GM12864 (cell line): Measurements from ENCODE around the gene PLEKHF1.
"Not testable (repeated sequence)": the region's sequence is repeated elsewhere in the genome, so short reads cannot be mapped to it uniquely, and the experiment has no call there.

Experiments
- DNase-seq: peaks from one replicate; pipeline ENCODE4 v3.0.0-alpha.2; 2011; ENCODE audit warnings: low read depth
- H3K4me3 ChIP-seq: 2 replicates; pipeline ENCODE4 v1.5.1; 2011; ENCODE audit warnings: mild to moderate bottlenecking, low read depth, low read length, control low read depth
- TF ChIP-seq, protein P1 (sequence below): IDR thresholded peaks from 2 replicates; pipeline ENCODE4 v1.5.1; 2011; ENCODE audit warnings: low read depth, mild to moderate bottlenecking, moderate library complexity, low read length, control low read depth, inconsistent platforms; ENCODE audit errors: missing control alignments

Gene PLEKHF1

DNA sequence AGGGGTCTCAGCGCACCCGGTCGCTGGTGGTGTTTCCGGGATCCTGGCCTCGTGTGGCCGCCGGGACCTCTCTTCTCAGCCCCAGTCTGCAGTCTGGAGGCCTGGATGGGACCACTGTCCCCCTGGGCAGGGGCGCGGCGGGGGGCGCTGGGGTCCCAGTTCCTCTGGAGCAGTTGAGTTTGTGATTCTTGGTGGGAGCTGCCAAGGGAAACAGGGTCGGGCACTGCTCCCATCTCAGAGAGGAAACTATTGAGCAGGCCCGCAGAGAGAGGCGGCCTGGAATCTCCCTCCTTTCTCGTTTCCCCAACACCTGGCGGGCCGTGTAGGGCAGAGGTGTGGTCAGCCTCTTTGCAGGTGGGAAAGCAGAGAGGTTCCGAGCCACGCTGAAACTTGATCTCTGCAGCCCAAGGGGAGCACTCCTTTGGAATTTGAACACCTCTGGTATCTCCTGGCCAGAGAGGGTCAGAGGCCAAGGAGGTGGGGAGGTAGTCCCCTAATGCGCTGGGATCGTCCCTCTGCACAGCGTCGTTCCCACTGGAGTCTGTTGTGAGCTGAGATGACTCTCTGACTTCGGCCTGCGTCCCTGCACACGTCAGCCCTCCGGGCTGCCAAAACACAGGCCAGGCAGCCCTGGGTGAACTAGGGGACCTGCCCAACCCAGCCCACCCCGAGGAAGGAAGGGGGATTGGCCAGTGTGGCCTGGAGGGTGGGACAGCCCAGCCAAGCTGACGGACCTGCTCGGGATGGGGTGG lies 741 bp downstream of the PLEKHF1 start:
- peak overlapping the region; percentile 72 for H3K4me3 ChIP-seq
- no peak for DNase-seq
- TF ChIP-seq, protein P1, sequence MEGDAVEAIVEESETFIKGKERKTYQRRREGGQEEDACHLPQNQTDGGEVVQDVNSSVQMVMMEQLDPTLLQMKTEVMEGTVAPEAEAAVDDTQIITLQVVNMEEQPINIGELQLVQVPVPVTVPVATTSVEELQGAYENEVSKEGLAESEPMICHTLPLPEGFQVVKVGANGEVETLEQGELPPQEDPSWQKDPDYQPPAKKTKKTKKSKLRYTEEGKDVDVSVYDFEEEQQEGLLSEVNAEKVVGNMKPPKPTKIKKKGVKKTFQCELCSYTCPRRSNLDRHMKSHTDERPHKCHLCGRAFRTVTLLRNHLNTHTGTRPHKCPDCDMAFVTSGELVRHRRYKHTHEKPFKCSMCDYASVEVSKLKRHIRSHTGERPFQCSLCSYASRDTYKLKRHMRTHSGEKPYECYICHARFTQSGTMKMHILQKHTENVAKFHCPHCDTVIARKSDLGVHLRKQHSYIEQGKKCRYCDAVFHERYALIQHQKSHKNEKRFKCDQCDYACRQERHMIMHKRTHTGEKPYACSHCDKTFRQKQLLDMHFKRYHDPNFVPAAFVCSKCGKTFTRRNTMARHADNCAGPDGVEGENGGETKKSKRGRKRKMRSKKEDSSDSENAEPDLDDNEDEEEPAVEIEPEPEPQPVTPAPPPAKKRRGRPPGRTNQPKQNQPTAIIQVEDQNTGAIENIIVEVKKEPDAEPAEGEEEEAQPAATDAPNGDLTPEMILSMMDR, result no peak

DNA sequence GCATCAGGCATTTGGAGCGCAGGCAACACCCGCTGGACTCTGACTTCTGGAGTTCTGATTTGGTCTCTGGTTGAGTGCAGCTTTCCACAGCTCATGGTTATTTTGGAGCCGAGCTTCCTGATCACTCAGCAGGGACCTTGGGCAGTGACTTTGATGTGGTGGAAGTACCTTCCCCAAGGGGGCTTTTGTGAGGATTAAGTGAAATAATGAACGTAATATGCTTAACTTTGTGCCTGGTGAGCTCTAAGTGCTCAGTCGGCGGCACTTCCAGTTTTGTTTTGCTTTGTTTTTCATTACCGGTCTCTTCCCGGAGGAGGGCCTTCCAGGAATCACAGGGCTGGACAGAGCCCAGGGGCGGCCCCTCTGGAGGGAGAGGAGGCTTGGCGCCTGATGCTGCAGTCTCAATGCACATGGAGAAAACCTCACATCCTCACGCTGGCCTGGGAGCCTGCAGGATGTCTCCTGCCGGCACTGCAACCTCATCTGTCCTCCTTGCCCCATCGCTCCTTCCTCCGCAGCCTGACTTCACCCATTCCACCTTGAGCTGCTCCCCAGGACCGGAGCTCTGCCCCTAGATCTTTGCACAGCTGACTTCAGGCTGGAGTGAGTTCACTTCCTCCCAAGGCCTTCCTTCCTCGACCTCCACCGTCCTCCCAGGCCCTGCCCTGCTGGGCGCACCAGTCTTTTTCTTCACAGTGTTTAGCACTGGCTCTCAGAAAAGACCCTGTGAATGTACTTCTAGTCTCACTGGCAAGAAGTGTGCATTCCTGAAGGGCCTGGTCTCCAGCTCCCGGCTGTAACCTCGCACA lies 1.5 kb downstream of the PLEKHF1 start:
- H3K4me3 ChIP-seq, result peak overlapping the region; percentile 72
- TF ChIP-seq, protein P1, result no peak
- DNase-seq, result no peak

DNA sequence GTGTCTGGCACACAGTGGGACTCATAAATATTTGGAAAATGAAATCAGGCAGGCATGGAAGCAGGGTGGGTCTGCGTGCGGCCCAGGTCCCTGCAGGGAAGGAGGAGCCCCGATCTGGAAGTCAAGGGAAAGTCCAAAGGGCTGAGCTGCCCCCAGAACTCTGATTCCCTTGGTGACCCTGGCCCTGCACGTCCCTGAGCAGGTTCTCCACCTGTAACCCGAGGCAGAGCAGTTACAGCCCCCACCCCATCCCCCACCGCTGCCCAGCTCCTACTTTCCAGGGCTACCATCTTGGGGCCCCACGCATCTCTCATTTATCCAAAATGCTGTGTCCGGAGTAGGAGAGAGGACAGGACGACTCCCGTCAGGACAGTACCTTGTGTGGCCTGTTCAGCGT lies 2.1 kb downstream of the PLEKHF1 start:
- TF ChIP-seq, protein P1, result no peak
- no peak for DNase-seq
- H3K4me3 ChIP-seq, result peak overlapping the region; percentile 72; the same call in 1 of the 2 replicates

DNA sequence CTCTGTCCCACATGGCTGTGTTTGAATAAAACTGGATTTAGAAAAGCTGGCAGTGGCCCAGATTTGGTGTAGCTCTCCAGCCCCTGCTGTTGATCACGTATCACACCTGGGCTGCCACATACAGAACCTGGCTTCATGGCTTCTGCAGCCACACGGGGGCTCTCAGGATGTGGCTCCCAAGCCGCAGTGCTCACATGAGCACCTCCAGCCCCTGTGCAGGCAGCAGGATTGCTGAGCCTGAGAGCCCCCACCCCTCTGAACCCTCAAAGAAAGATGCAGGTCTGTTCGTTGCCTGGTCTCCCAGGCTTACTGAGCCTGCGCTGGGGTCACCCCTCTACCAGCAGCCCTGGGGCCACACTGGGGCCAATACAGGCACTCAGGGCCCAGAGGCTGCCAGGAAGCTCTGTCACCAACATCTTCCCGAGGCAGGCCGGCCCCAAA lies 2.7 kb downstream of the PLEKHF1 start:
- TF ChIP-seq, protein P1, result peak; percentile 16
- DNase-seq, result no peak
- H3K4me3 ChIP-seq, result no peak overlapping the region

DNA sequence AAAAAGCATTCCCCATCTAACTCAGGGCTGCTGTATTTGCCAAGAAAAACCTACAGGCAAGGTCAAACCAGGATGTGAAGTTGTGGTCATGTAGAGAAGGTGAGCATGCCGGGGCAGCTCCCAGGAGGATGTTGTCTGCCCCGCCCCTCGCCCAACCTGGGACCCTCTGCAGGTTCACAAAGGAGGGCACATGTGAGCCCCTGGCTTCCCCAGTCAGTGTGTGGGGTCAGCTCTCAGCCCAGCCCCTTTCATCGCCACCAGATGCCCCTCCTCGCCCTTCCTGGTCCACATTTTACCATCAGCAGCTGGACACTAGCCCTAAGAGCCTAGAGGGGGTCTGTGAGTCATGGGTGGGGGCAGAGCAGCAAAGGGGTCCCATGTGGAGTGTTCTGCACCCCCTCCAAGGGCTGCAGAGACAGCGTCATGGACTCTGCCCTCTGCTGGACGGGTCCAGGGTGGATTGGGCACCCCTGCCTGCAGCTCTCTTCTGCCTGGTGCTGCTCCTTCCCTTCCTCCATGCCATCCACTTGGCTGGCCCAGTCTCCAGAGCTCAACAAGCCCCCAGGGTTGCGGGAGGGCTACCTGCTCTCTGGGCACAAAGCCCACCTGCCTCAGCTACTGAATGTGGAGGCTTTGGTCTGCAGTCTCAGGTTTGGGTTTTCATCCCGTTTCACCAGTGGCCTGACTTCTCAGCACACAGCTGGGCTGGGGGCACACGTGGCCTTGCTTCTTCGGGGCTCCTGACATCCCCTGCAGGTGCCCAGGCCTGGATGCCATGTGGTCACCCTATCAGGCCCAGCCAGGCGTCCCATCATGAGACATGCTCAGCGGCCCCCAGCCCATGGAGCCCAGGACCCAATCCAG lies 3.7 kb downstream of the PLEKHF1 start:
- DNase-seq, result no peak
- TF ChIP-seq, protein P1, result peak; percentile 34

DNA sequence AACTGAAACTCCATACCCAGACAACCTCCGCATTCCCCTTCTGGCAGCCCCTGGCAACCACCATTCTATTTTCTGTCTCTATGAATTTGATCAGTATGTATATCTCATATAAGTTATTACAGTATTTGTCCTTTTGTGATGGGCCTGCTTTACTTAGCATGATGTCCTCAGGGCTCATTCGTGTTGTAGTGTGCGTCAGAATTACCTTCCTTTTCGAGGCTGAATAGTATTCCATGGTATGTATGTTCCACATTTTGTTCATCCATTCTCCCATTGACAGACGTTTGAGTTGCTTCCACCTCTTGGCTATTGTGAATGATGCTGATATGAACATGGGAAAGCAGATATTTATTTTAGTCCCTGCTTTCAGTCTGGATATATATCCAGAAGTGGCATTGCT lies 5.0 kb downstream of the PLEKHF1 start:
- TF ChIP-seq, protein P1, result no peak
- DNase-seq, result no peak

More for the DNA sequence above, 3.7 kb downstream of the PLEKHF1 start:
- H3K4me3 ChIP-seq, result no peak overlapping the region

DNA sequence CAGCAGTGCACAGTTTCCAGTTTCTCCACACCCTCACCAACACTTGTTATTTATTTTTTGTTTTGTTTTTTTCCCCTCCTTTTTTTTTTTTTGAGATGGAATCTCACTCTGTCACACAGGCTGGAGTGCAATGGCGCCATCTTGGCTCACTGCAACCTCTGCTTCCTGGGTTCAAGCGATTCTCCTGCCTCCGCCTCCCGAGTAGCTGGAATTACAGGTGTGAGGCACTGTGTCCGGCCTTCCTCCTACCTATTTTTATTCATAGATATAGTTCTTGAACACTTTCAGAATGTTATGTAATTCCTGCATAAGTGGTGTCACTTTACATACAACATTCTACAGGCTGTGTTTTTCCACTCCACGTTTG lies 5.7 kb downstream of the PLEKHF1 start:
- not testable (repeated sequence) for H3K4me3 ChIP-seq, DNase-seq

More for the DNA sequence above, 5.0 kb downstream of the PLEKHF1 start:
- H3K4me3 ChIP-seq, result no peak overlapping the region
